ENCODE measurements around the gene PSME3IP1.

The PSME3IP1 gene

DNA sequence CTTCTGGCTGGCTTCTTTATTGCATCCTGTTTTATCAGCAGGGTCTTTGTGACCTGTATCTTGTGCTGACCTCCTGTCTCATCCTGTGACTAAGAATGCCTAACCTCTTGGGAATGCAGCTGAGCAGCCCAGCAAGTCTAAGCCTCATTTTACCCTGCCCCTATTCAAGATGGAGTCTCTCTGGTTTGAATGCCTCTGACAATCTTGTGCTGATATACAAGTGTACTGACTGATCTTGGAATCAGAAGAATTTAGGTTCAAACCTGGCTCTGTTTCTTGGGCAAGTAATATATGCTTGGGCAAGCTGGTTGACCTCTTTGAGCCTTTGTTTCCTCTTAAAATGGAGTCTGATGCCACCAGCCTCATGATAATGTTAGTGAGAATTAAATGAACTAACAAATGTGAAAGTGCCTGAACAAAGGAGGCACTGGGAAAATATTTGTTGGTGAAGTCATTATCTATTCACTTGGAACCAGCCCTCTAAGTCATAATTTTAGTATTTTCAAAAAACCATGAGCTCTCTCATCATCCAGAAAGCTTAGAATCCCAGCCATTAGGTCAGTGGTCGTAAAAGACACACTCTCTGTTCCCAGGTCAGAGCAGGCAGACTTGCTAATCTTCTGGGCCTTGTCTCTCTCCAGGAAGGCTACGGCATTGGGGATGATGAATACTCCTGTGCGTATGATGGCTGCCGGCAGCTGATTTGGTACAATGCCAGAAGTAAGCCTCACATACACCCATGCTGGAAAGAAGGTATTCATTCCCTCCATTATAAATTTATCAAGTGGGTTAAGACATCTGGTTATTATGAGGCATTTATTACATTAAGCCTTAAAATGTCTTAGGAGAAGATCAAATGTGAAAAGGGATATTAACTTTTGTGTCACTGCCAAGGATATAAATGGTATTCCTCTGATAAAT is 41.1 kb upstream of the PSME3IP1 start:
- no peak overlapping the region for H3K27ac ChIP-seq
- TF ChIP-seq, protein P1, sequence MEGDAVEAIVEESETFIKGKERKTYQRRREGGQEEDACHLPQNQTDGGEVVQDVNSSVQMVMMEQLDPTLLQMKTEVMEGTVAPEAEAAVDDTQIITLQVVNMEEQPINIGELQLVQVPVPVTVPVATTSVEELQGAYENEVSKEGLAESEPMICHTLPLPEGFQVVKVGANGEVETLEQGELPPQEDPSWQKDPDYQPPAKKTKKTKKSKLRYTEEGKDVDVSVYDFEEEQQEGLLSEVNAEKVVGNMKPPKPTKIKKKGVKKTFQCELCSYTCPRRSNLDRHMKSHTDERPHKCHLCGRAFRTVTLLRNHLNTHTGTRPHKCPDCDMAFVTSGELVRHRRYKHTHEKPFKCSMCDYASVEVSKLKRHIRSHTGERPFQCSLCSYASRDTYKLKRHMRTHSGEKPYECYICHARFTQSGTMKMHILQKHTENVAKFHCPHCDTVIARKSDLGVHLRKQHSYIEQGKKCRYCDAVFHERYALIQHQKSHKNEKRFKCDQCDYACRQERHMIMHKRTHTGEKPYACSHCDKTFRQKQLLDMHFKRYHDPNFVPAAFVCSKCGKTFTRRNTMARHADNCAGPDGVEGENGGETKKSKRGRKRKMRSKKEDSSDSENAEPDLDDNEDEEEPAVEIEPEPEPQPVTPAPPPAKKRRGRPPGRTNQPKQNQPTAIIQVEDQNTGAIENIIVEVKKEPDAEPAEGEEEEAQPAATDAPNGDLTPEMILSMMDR (conservative IDR thresholded peaks at IDR 0.05) = no peak
- TF ChIP-seq ZFX (IDR thresholded peaks at IDR 0.05) = no peak

DNA sequence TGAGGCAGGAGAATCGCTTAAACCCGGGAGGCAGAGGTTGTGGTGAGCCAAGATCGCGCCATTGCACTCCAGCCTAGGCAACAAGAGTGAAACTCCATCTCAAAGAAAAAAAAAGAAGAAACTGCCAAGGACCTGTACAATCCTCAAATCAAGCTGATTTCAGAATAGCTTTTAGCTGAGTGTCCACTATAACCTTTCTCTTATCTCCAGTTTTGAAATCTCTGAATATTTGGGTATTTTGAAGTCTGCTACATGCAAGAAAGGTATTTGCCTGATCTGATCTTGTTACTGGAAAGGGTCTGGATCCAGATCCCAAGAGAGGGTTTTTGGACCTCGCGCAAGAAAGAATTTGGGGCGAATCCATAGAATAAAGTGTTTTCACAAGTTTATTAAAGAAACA is 40.1 kb upstream of the PSME3IP1 start:
- no peak overlapping the region for H3K27ac ChIP-seq
- TF ChIP-seq ZFX (IDR thresholded peaks at IDR 0.05) = no peak
- TF ChIP-seq, protein P1 (conservative IDR thresholded peaks at IDR 0.05) = no peak

DNA sequence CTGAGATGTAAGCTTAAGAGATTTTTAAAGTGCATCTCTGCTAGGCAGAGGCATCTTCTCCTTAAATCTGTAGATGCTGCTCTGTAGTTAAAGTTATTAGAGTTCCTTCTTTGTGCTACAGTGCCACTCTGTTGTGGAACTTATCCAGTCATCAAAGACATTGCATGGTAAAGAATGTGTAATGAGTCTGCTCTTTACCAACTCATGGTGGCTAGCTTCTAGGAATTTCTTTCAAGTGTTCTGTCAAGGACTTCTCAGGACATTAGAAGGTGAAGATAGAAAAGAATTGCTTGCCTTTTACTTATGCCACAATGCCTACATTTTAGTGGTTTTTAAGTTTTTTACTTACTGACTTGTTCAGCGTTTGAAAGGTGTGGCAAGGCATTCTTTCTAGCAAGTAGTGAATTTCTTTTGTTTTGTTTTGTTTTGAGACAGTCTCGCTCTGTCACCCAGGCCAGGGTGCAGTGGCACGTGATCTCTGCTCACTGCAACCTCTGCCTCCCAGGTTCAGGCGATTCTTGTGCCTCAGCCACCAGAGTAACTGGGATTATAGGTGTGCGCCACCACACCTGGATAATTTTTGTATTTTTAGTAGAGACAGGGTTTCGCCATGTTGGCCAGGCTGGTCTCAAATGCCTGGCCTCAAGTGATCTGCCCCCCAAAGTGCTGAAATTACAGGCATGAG is 39.0 kb upstream of the PSME3IP1 start:
- TF ChIP-seq, protein P1 (conservative IDR thresholded peaks at IDR 0.05) = no peak
- TF ChIP-seq ZFX (IDR thresholded peaks at IDR 0.05) = no peak

DNA sequence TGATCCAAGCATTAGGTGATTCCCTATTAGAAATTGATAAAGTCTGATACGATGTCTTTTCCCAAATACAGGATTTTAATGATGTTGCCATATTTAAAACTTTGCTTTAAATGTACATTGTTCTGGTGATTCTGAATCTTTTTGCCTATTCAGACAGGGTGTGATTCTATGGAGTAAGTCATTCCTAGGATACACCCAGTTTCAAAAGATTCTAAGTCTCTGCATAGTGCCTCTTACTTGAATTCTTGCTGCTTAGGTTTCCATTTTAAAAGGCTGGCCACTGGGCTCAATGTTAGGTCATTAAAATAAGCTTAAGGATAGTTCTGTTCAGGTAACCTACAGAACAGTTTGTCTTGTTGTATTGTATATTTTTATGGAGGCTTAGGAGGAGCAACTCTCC is 37.2 kb upstream of the PSME3IP1 start:
- TF ChIP-seq, protein P1 (conservative IDR thresholded peaks at IDR 0.05) = no peak

More for the DNA sequence above, 39.0 kb upstream of the PSME3IP1 start:
- no peak overlapping the region for H3K27ac ChIP-seq

DNA sequence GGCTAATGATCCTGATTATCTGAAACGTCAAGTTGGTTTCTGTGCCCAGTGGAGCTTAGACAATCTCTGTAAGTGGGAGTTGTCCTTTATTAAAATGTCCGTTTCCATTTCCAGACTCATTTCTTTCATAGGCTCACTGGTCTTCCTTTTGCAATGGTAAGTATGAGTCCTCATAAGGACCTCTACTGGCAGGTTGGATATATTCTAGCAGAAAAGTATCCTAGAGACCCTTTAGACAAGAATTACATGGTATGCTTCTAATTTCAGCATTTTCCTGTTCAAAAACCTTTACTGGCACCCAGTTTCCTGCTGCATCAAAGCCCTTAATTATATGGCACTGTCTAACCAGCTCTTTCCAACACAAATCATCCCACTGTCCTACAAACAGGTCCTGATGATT is 31.1 kb upstream of the PSME3IP1 start:
- TF ChIP-seq ZFX (IDR thresholded peaks at IDR 0.05) = no peak
- TF ChIP-seq, protein P1 (conservative IDR thresholded peaks at IDR 0.05) = no peak

More for the DNA sequence above, 37.2 kb upstream of the PSME3IP1 start:
- no peak overlapping the region for H3K27ac ChIP-seq

DNA sequence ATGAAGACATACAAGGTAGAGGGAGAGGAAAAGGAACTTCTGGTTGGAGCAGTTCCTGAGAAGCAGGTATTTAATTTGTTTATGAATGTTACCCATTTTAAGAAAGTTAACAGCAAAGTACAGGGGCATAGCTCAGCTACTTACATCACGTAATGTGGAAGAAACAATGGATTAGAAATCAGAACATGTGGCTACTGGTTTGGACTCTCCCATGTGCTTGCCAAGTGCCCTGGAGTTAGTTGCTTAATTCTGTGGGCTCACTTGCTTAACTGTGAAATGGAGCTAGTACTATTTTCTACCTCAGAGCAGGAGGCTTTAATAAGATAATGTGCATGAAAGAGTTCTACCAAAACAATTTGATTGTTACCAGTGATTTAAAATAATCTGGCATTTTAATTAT is 27.6 kb upstream of the PSME3IP1 start:
- no peak overlapping the region for H3K27ac ChIP-seq
- TF ChIP-seq ZFX (IDR thresholded peaks at IDR 0.05) = no peak
- TF ChIP-seq, protein P1 (conservative IDR thresholded peaks at IDR 0.05) = no peak

More for the DNA sequence above, 31.1 kb upstream of the PSME3IP1 start:
- H3K27ac ChIP-seq = no peak overlapping the region

DNA sequence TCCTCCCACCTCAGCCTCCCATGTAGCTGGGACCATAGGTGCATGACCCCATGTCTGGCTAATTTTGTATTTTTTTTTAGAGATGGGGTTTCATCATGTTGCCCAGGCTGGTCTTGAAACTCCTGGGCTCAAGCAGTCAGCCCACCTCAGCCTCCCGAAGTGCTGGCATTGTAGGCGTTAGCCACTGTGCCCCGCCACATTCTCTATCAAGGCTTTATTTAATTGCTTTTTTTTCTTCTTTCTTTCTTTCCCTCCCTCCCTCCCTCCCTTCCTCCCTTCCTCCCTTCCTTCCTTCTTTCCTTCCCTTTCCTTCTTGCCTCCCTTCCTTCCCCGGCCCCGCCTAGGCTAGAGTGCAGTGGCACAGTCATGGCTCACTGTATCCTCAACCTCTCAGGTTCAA is 23.9 kb upstream of the PSME3IP1 start:
- H3K27ac ChIP-seq = no peak overlapping the region
- no peak for TF ChIP-seq ZFX (IDR thresholded peaks at IDR 0.05)
- TF ChIP-seq, protein P1 (conservative IDR thresholded peaks at IDR 0.05) = no peak
